OCI-LY3 (cell line): ENCODE results near the gene IL17REL.

ENCODE experiments used
- H2AFZ ChIP-seq: fragments of 200-600, 300-600 bp; shearing (Covaris generic); 2 replicates; pipeline ENCODE4 v1.6.0; 2014; ENCODE audit warnings: antibody characterized with exemption, low read depth, low read length
- H3K27ac ChIP-seq: fragments of 200-600, 300-600 bp; sonication (generic); 2 replicates; pipeline ENCODE4 v1.5.1; 2014; ENCODE audit warnings: mild to moderate bottlenecking, low read length, moderate library complexity, mixed read lengths
- H3K27me3 ChIP-seq: fragments of 200-600, 300-600 bp; sonication (generic); 2 replicates; pipeline ENCODE4 v1.6.1; 2014; ENCODE audit warnings: low read depth, low read length, mixed read lengths
- H3K36me3 ChIP-seq: fragments of 200-600, 300-600 bp; sonication (generic); replicated peaks from 2 replicates; pipeline ENCODE3; 2014; ENCODE audit warnings: low read depth, low read length, mixed read lengths
- H3K4me1 ChIP-seq: fragments of 300-600, 200-600 bp; sonication (generic); 2 replicates; pipeline ENCODE4 v1.6.1; 2014; ENCODE audit warnings: low read length, mixed read lengths
- H3K4me2 ChIP-seq: fragments of 200-600, 300-600 bp; sonication (generic); 2 replicates; pipeline ENCODE4 v1.6.1; 2014; ENCODE audit warnings: low read length, mixed read lengths
- H3K4me3 ChIP-seq: fragments of 300-600, 200-600 bp; sonication (generic); 2 replicates; pipeline ENCODE4 v1.5.1; 2014; ENCODE audit warnings: antibody characterized with exemption, mild to moderate bottlenecking, low read length, moderate library complexity
- H3K79me2 ChIP-seq: fragments of 300-600, 200-600 bp; shearing (Covaris generic); 2 replicates; pipeline ENCODE4 v1.6.1; 2014; ENCODE audit warnings: mild to moderate bottlenecking, low read length, mixed read lengths
- H3K9ac ChIP-seq: fragments of 300-600, 200-600 bp; shearing (Covaris generic); 2 replicates; pipeline ENCODE4 v1.6.0; 2014; ENCODE audit warnings: mild to moderate bottlenecking, low read length, moderate library complexity
- H3K9me3 ChIP-seq: fragments of 200-600, 300-600 bp; shearing (Covaris generic); 2 replicates; pipeline ENCODE4 v1.6.1; 2014; ENCODE audit warnings: low read length, mixed read lengths; ENCODE audit not compliant: insufficient read depth
- H4K20me1 ChIP-seq: fragments of 200-600, 300-600 bp; sonication (generic); 2 replicates; pipeline ENCODE4 v1.6.1; 2016; ENCODE audit warnings: low read length, mixed read lengths; ENCODE audit not compliant: insufficient read depth
- EZH2phosphoT487 ChIP-seq: fragments of 200-600 bp; shearing (Covaris generic); IDR thresholded peaks from 2 replicates; pipeline ENCODE4 v1.6.1; 2018; ENCODE audit warnings: antibody characterized with exemption, mixed run types, low read depth
- TF ChIP-seq, protein P1 (sequence below): fragments of 200-600, 300-600 bp; sonication (generic); IDR thresholded peaks from 2 replicates; pipeline ENCODE4 v1.5.1; 2014; ENCODE audit warnings: antibody characterized with exemption, low read length, low read depth

The IL17REL gene

DNA sequence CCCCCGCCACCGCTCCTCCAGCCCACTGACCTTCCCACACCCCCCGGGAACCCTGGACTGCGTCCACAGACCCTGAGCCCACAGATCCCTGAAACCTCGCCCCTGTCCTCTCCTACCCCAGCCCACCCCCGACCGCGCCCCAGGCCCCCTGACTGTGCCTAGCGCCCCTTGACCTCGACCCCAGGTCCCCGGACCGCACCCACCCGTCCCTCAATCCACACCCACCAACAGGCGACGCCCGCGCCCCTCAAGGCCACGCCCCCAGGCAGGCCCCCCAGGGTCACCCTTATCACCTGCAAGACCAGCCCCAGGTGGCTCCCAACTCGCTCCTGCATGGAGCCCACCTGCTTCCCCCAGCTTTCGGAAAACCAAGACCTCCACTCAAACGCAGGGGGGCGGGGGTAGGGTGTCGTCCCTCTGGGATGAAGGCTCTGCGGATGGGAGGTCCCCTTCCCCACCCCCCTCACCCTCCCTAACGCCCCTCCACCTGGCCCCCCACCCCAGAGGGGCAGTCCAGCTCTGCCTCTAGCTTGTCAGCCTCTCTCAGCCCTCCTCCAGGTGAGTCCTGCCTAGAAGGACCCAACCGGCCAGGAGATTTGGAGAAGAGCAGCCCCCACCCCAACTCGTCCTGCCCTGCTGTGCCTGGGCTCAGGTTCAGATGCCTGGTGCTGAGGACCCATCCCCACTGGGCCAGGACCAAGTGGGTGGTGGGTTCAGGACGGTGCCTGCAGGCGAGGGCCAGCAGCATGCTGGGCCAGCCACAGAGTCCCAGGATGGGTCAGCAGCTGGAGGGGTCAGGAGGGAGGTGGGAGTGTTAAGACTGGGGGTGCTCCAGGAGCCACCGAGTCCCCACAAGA, 3.1 kb upstream of the IL17REL start:
- Histone ChIP-seq H3K27me3 (no peaks in the 10 kb centered on the region), H3K79me2 (no peaks in the 10 kb centered on the region), H3K4me1 (peaks cover 51% of the 10 kb centered on the region), H3K4me2 (peak overlapping the region; percentile 91), H3K9me3 (no peaks in the 10 kb centered on the region), H3K36me3 (no peaks in the 10 kb centered on the region), H2AFZ (no peak overlapping the region), H3K4me3 (no peak overlapping the region; the same call in 1 of the 2 replicates), H4K20me1 (no peaks in the 10 kb centered on the region), H3K27ac (no peak overlapping the region; the same call in 1 of the 2 replicates), H3K9ac (peak overlapping the region; percentile 55; the same call in 1 of the 2 replicates)
- TF ChIP-seq, protein P1, sequence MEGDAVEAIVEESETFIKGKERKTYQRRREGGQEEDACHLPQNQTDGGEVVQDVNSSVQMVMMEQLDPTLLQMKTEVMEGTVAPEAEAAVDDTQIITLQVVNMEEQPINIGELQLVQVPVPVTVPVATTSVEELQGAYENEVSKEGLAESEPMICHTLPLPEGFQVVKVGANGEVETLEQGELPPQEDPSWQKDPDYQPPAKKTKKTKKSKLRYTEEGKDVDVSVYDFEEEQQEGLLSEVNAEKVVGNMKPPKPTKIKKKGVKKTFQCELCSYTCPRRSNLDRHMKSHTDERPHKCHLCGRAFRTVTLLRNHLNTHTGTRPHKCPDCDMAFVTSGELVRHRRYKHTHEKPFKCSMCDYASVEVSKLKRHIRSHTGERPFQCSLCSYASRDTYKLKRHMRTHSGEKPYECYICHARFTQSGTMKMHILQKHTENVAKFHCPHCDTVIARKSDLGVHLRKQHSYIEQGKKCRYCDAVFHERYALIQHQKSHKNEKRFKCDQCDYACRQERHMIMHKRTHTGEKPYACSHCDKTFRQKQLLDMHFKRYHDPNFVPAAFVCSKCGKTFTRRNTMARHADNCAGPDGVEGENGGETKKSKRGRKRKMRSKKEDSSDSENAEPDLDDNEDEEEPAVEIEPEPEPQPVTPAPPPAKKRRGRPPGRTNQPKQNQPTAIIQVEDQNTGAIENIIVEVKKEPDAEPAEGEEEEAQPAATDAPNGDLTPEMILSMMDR = no peak
- TF ChIP-seq EZH2phosphoT487 = no peak

DNA sequence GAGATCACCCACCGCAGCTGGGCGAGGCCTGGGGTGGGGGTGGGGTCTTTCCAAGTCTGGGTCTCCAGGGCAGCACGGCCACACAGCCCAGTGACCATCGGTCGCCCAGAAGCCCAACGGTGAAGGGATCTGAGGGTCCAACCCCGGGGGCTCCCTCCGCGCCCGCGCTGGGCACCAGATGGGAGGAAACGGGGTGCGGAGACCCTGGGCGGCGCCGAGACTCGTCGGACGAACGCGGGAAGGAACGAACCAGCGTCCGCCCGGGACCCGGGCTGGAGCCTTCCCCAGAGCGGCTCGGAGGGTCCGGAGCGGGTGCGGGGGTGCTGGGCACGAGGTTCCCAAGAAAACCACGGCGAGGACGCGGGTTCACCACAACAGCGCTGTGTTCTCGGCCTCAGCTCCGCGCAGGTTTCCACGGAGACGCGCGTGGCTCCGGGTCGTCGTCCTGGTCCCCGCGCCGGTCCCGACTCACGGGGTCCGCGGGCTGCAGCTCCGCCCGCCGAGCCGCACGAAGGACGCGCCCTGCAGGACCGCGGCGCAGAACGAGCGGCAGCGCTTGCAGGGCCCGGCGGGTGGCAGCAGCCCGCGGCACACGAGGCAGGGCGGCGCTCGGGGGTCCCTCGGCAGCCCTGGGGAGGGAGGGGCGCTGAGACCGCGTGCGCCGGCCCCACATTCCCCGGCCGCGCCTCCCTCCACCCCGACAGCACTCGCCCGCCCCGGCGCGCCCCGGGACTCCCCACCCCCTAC, 2.3 kb upstream of the IL17REL start:
- Histone ChIP-seq H3K9ac (no peak overlapping the region), H4K20me1 (no peaks in the 10 kb centered on the region), H3K36me3 (no peaks in the 10 kb centered on the region), H3K9me3 (no peaks in the 10 kb centered on the region), H3K79me2 (no peaks in the 10 kb centered on the region), H3K4me2 (no peak overlapping the region), H3K4me3 (no peak overlapping the region), H2AFZ (no peak overlapping the region), H3K27me3 (no peaks in the 10 kb centered on the region), H3K27ac (no peak overlapping the region), H3K4me1 (peaks cover 57% of the 10 kb centered on the region)
- TF ChIP-seq, protein P1 = no peak

DNA sequence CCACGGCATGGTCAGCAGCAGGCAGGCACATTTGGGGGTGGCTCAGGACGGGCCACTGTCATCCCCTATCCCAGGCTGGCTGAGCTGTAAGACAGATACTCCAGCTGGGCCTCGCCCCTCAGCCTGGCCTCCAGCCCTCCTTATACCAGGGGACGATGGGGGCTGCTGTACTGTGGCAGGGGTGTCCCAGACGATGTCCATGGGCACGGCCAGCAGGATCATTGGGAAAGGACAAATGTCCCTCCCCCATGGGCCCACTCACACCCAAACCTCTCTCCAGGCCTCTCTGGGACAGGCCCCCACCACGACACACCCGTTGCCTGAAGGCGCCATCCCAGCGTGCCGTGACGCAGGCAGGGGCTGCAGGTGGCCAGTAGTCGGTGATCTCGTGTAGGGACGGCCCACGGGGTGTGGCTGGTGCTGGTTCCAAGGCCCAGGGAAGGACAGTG, 1.5 kb upstream of the IL17REL start:
- no peak overlapping the region for H3K4me3 ChIP-seq
- TF ChIP-seq EZH2phosphoT487 = no peak
- TF ChIP-seq, protein P1 = no peak
- no peak overlapping the region for H2AFZ ChIP-seq
- H3K36me3 ChIP-seq = no peaks in the 10 kb centered on the region
- H3K4me1 ChIP-seq = peaks cover 59% of the 10 kb centered on the region
- no peak overlapping the region for H3K27ac ChIP-seq
- no peaks in the 10 kb centered on the region for H4K20me1 ChIP-seq
- H3K9me3 ChIP-seq = no peaks in the 10 kb centered on the region
- no peak overlapping the region for H3K4me2 ChIP-seq
- H3K9ac ChIP-seq = no peak overlapping the region
- H3K27me3 ChIP-seq = no peaks in the 10 kb centered on the region
- H3K79me2 ChIP-seq = no peaks in the 10 kb centered on the region
